ENCODE results near the gene CMBL.

DNA sequence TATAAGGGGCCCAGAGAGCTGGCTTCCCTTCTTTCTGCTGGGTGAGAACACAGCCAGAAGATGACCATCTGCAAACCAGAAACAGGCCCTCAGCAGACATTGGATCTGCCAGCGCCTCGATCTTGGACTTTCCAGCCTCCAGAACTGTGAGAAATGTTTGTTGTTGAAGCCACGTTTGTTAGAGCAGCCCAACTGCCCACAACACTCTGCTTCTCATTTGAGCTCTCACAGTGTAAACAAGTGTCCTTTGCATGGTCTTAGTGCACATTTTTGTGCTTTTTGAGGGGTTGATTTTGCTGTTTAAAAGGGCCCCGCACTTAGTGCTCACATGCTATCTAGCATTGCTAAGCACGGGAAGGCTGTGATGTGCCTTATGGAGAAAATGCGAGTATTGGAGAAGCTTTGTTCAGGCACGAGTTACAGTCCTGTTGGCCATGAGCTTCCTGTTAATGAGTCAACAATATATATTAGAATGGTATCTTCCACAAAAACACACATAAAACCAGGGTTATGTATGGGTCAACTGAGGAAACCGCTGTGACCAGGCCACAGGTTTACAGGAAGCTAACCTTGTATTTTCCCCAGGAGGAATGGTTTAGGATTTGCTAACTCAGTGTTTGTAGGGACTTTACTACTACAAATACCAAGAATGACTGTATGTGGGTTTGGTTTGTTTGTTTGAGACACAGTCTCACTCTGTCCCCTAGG is 11.9 kb downstream of the CMBL start:
- TF ChIP-seq, protein P1, sequence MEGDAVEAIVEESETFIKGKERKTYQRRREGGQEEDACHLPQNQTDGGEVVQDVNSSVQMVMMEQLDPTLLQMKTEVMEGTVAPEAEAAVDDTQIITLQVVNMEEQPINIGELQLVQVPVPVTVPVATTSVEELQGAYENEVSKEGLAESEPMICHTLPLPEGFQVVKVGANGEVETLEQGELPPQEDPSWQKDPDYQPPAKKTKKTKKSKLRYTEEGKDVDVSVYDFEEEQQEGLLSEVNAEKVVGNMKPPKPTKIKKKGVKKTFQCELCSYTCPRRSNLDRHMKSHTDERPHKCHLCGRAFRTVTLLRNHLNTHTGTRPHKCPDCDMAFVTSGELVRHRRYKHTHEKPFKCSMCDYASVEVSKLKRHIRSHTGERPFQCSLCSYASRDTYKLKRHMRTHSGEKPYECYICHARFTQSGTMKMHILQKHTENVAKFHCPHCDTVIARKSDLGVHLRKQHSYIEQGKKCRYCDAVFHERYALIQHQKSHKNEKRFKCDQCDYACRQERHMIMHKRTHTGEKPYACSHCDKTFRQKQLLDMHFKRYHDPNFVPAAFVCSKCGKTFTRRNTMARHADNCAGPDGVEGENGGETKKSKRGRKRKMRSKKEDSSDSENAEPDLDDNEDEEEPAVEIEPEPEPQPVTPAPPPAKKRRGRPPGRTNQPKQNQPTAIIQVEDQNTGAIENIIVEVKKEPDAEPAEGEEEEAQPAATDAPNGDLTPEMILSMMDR (IDR thresholded peaks at IDR 0.05): no peak
- no peak for TF ChIP-seq POLR2A (IDR thresholded peaks at IDR 0.05)
